Measurements from ENCODE around the gene SETD3. TPM values are rescaled to one million over a fixed set of nuclear protein-coding genes. Genes with fewer than 3 reads are reported as not detected.

The SETD3 gene
- total and polyA plus RNA-seq, 2 donors (not counting 1 experiment from before 2014, with no cell fraction given), result 30.9 to 38.3 TPM

- TF ChIP-seq CTCF (conservative IDR thresholded peaks at IDR 0.05 in 1 of 2, IDR thresholded peaks at IDR 0.05 in 1 of 2; ENCODE audit: low read depth in 1 of 2, low read length in 2 of 2), result peak; percentile 85 to 88
- no peak for TF ChIP-seq EZH2 (IDR thresholded peaks at IDR 0.05; ENCODE audit: low read length, missing control alignments)
- Histone ChIP-seq H3K9me3 (ENCODE audit: control insufficient read depth, insufficient read depth, low read depth, low read length) (no peaks in the 10 kb centered on the region), H3K4me1 (ENCODE audit: control insufficient read depth, extremely low read depth, insufficient read depth, low read length) (peaks cover 12% of the 10 kb centered on the region), H3K9ac (ENCODE audit: insufficient read depth, low read length) (no peak overlapping the region), H3K27ac (ENCODE audit: insufficient read depth, low read length) (no peak overlapping the region), H3K36me3 (ENCODE audit: control insufficient read depth, insufficient read depth, low read length) (peaks cover 6% of the 10 kb centered on the region), H4K20me1 (ENCODE audit: control insufficient read depth, extremely low read depth, insufficient read depth, low read length) (no peaks in the 10 kb centered on the region), H2AFZ (ENCODE audit: low read length) (no peak overlapping the region), H3K4me3 (replicated peaks in 1 of 4; ENCODE audit: control extremely low read depth in 1 of 4, insufficient read depth in 1 of 4, low read depth in 3 of 4, low read length in 4 of 4) (no peak overlapping the region), H3K4me2 (ENCODE audit: extremely low read depth, insufficient read depth, low read length) (no peak overlapping the region), H3K79me2 (ENCODE audit: control insufficient read depth, insufficient read depth, low read length) (no peaks in the 10 kb centered on the region), H3K27me3 (ENCODE audit: control insufficient read depth, insufficient read depth, low read length) (no peaks in the 10 kb centered on the region)
- DNase-seq (ENCODE audit: low read depth in 2 of 2), result peak; percentile 25 to 38
Observed at GRCh38 chr14:99518441-99519346, 38.0 kb upstream of the SETD3 start.

GRCh38 chr14:99517643-99518381, 37.2 kb upstream of the SETD3 start:
- H3K36me3 ChIP-seq (ENCODE audit: control insufficient read depth, insufficient read depth, low read length), result peaks cover 9% of the 10 kb centered on the region
- DNase-seq (ENCODE audit: low read depth in 2 of 2), result no peak
- H3K27ac ChIP-seq (ENCODE audit: insufficient read depth, low read length), result no peak overlapping the region
- no peaks in the 10 kb centered on the region for H3K79me2 ChIP-seq (ENCODE audit: control insufficient read depth, insufficient read depth, low read length)
- H3K27me3 ChIP-seq (ENCODE audit: control insufficient read depth, insufficient read depth, low read length), result no peaks in the 10 kb centered on the region
- no peaks in the 10 kb centered on the region for H3K9me3 ChIP-seq (ENCODE audit: control insufficient read depth, insufficient read depth, low read depth, low read length)
- no peak overlapping the region for H3K4me2 ChIP-seq (ENCODE audit: extremely low read depth, insufficient read depth, low read length)
- H2AFZ ChIP-seq (ENCODE audit: low read length), result no peak overlapping the region
- TF ChIP-seq EZH2 (IDR thresholded peaks at IDR 0.05; ENCODE audit: low read length, missing control alignments) (no peak), CTCF (conservative IDR thresholded peaks at IDR 0.05 in 1 of 2, IDR thresholded peaks at IDR 0.05 in 1 of 2; ENCODE audit: low read depth in 1 of 2, low read length in 2 of 2) (no peak)
- no peak overlapping the region for H3K9ac ChIP-seq (ENCODE audit: insufficient read depth, low read length)
- H3K4me1 ChIP-seq (ENCODE audit: control insufficient read depth, extremely low read depth, insufficient read depth, low read length), result peaks cover 8% of the 10 kb centered on the region
- H3K4me3 ChIP-seq (replicated peaks in 1 of 4; ENCODE audit: control extremely low read depth in 1 of 4, insufficient read depth in 1 of 4, low read depth in 3 of 4, low read length in 4 of 4), result no peak overlapping the region
- H4K20me1 ChIP-seq (ENCODE audit: control insufficient read depth, extremely low read depth, insufficient read depth, low read length), result no peaks in the 10 kb centered on the region
